ENCODE measurements around the gene HAAO.

Gene HAAO

GRCh38 chr2:42767080-42767898 is 25.1 kb downstream of the HAAO start:
- no peak for DNase-seq

- DNase-seq = no peak
Measured at GRCh38 chr2:42765686-42766085, 26.7 kb downstream of the HAAO start.

GRCh38 chr2:42764901-42765300 is 27.5 kb downstream of the HAAO start:
- DNase-seq = no peak

- DNase-seq = no peak
Measured at GRCh38 chr2:42764096-42764495, 28.3 kb downstream of the HAAO start, which contains the start of gene OXER1. Gene OXER1 (minus strand): TSS chr2:42764135. CDS start chr2:42764062, 73 bp downstream.

GRCh38 chr2:42762823-42763804 is 29.3 kb downstream of the HAAO start:
- no peak for DNase-seq

GRCh38 chr2:42762155-42762554 is 30.2 kb downstream of the HAAO start:
- no peak for DNase-seq

- DNase-seq = no peak
Measured at GRCh38 chr2:42761554-42761953, 30.8 kb downstream of the HAAO start.

GRCh38 chr2:42758751-42759150 is 33.6 kb downstream of the HAAO start:
- no peak for DNase-seq

- DNase-seq = no peak
Measured at GRCh38 chr2:42757981-42758740, 34.2 kb downstream of the HAAO start.

- DNase-seq = no peak
Measured at GRCh38 chr2:42756966-42757513, 35.3 kb downstream of the HAAO start.

- no peak for DNase-seq
Measured at GRCh38 chr2:42756150-42756775, 36.1 kb downstream of the HAAO start.

GRCh38 chr2:42755191-42755880 is 37.0 kb downstream of the HAAO start:
- no peak for DNase-seq

GRCh38 chr2:42754776-42755140 is 37.6 kb downstream of the HAAO start:
- no peak for DNase-seq

GRCh38 chr2:42754021-42754775 is 38.2 kb downstream of the HAAO start:
- DNase-seq = no peak

GRCh38 chr2:42752816-42753813 is 39.3 kb downstream of the HAAO start:
- DNase-seq = no peak

GRCh38 chr2:42752314-42752713 is 40.1 kb downstream of the HAAO start:
- DNase-seq = no peak

- DNase-seq = no peak
Measured at GRCh38 chr2:42748840-42749239, 43.5 kb downstream of the HAAO start.

- DNase-seq = no peak
Measured at GRCh38 chr2:42747422-42747821, 45.0 kb downstream of the HAAO start.

- no peak for DNase-seq
Measured at GRCh38 chr2:42744545-42745082, 47.8 kb downstream of the HAAO start.
